A673 (cell line): ENCODE measurements around the gene EVI5L. TPM values are rescaled to one million over a fixed set of nuclear protein-coding genes. Genes with fewer than 3 reads are reported as not detected.

Experiments used
- BruUV-seq: library from RNA; stranded (reverse); fragments of 400-500 nt; replicated peaks from 2 replicates; lab custom pipeline; 2021; lab: Mats Ljungman, UMichigan
- CTCF ChIA-PET: fragments of 300-600 bp; sonication (Branson Sonifier 250); formaldehyde crosslinking; loops from one replicate; lab custom pipeline; 2022; ENCODE audit warnings: antibody characterized with exemption; lab: Charles Lee
- POLR2A ChIA-PET: fragments of 300-600 bp; sonication (Branson Sonifier 250); formaldehyde crosslinking; loops from one replicate; lab custom pipeline; 2022; ENCODE audit warnings: antibody characterized with exemption; ENCODE audit not compliant: low non-redundant PET; lab: Charles Lee
- DNase-seq: peaks from one replicate; pipeline ENCODE4 v3.0.0-alpha.2; 2015; ENCODE audit warnings: low spot score
- H3K27ac ChIP-seq: fragments of 200-600 bp; sonication (generic); 2 replicates; pipeline ENCODE4 v1.5.1; 2016; ENCODE audit warnings: mixed run types, low read depth, mild to moderate bottlenecking, mixed read lengths, antibody characterized with exemption, low read length; ENCODE audit not compliant: poor library complexity, severe bottlenecking
- H3K27me3 ChIP-seq: fragments of 200-600 bp; sonication (generic); replicated peaks from 2 replicates; pipeline ENCODE4 v1.6.1; 2017; ENCODE audit warnings: mixed run types, low read depth, mild to moderate bottlenecking, mixed read lengths, antibody characterized with exemption, low read length; ENCODE audit not compliant: insufficient read depth, poor library complexity
- H3K36me3 ChIP-seq: fragments of 200-600 bp; sonication (generic); 2 replicates; pipeline ENCODE4 v1.6.1; 2016; ENCODE audit warnings: mixed run types, mild to moderate bottlenecking, mixed read lengths, antibody characterized with exemption, low read length; ENCODE audit not compliant: insufficient read depth, poor library complexity, severe bottlenecking
- H3K4me1 ChIP-seq: fragments of 200-600 bp; sonication (generic); 2 replicates; pipeline ENCODE4 v1.6.1; 2017; ENCODE audit warnings: mixed run types, mild to moderate bottlenecking, mixed read lengths, antibody characterized with exemption, low read length; ENCODE audit not compliant: insufficient read depth, poor library complexity, severe bottlenecking
- H3K4me3 ChIP-seq: fragments of 200-600 bp; sonication (generic); 2 replicates; pipeline ENCODE4 v1.5.1; 2016; ENCODE audit warnings: low read depth, mixed run types, mild to moderate bottlenecking, mixed read lengths, low read length; ENCODE audit not compliant: poor library complexity, severe bottlenecking
- H3K9me3 ChIP-seq: fragments of 200-600 bp; sonication (generic); 2 replicates; pipeline ENCODE4 v1.6.1; 2016; ENCODE audit warnings: mixed run types, low read depth, mild to moderate bottlenecking, mixed read lengths, antibody characterized with exemption, low read length; ENCODE audit not compliant: poor library complexity, severe bottlenecking
- EZH2 ChIP-seq: fragments of 200-600 bp; sonication (generic); IDR thresholded peaks from 2 replicates; pipeline ENCODE4 v1.6.1; 2017; ENCODE audit warnings: borderline replicate concordance, low read depth, mild to moderate bottlenecking, mixed read lengths, antibody characterized with exemption, low read length; ENCODE audit not compliant: poor library complexity, severe bottlenecking
- intact Hi-C: fragments of 100-400 bp; cut with micrococcal nuclease; formaldehyde crosslinking; loops from one replicate; pipeline ENCODE4 v1.10.0; 2022; ENCODE audit not compliant: unreplicated experiment
- total RNA-seq: library from RNA; stranded (reverse); gene quantifications from 2 replicates; pipeline ENCODE4 v1.2.3, GENCODE V29; 2021
- TF ChIP-seq, protein P1 (sequence below): fragments of 300-800, 200-600 bp; sonication (generic); conservative IDR thresholded peaks from 2 replicates; pipeline ENCODE4 v1.5.1; 2017; ENCODE audit warnings: low read depth, mild to moderate bottlenecking, antibody characterized with exemption, low read length, moderate library complexity, mixed read lengths

The EVI5L gene
- total RNA-seq, 1 experiment from 2014 or later, result 4.8 TPM

GRCh38 chr19:7833225-7834099 lies 3.4 kb downstream of the EVI5L start:
- TF ChIP-seq, protein P1, sequence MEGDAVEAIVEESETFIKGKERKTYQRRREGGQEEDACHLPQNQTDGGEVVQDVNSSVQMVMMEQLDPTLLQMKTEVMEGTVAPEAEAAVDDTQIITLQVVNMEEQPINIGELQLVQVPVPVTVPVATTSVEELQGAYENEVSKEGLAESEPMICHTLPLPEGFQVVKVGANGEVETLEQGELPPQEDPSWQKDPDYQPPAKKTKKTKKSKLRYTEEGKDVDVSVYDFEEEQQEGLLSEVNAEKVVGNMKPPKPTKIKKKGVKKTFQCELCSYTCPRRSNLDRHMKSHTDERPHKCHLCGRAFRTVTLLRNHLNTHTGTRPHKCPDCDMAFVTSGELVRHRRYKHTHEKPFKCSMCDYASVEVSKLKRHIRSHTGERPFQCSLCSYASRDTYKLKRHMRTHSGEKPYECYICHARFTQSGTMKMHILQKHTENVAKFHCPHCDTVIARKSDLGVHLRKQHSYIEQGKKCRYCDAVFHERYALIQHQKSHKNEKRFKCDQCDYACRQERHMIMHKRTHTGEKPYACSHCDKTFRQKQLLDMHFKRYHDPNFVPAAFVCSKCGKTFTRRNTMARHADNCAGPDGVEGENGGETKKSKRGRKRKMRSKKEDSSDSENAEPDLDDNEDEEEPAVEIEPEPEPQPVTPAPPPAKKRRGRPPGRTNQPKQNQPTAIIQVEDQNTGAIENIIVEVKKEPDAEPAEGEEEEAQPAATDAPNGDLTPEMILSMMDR, result no peak
- no peak for TF ChIP-seq EZH2
- POLR2A ChIA-PET, result no interaction called here
- peaks cover 9% of the 10 kb centered on the region for H3K4me1 ChIP-seq
- no peak overlapping the region for H3K4me3 ChIP-seq
- no TSS peak for BruUV-seq
- H3K27ac ChIP-seq, result no peak overlapping the region
- H3K36me3 ChIP-seq, result no peaks in the 10 kb centered on the region
- no peaks in the 10 kb centered on the region for H3K27me3 ChIP-seq
- DNase-seq, result peak; percentile 24
- no peaks in the 10 kb centered on the region for H3K9me3 ChIP-seq
- CTCF ChIA-PET, result no interaction called here
- intact Hi-C loops, result no loop called here

DNA sequence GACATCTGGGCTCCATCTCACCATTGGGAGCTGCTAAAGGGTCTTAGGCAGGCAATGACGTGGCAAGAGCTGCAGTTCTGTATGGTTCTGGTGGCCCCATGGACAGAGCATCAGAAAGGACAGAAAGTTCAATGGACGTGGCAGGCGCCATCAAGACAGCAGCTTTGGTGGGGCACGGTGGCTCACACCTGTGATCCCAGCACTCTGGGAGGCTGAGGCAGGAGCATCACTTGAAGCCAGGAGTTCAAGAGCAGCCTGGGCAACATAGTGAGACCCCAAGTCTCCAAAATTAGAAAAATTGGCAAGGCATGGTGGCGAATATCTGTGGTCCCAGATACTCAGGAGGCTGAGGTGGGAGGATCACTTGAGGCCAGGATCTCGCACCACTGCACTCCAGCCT lies 9.5 kb downstream of the EVI5L start:
- H3K36me3 ChIP-seq, result no peaks in the 10 kb centered on the region
- DNase-seq, result no peak
- H3K4me3 ChIP-seq, result no peak overlapping the region
- POLR2A ChIA-PET, result no interaction called here
- H3K27me3 ChIP-seq, result no peaks in the 10 kb centered on the region
- no peaks in the 10 kb centered on the region for H3K4me1 ChIP-seq
- CTCF ChIA-PET, result no interaction called here
- no peak for TF ChIP-seq EZH2
- TF ChIP-seq, protein P1, result no peak
- no TSS peak for BruUV-seq
- intact Hi-C loops, result no loop called here
- no peak overlapping the region for H3K27ac ChIP-seq
- no peaks in the 10 kb centered on the region for H3K9me3 ChIP-seq

- Histone ChIP-seq H3K4me3 (no peak overlapping the region), H3K9me3 (no peaks in the 10 kb centered on the region), H3K27me3 (no peaks in the 10 kb centered on the region), H3K27ac (no peak overlapping the region), H3K36me3 (no peaks in the 10 kb centered on the region), H3K4me1 (no peaks in the 10 kb centered on the region)
- ChIA-PET POLR2A (no interaction called here), CTCF (no interaction called here)
- BruUV-seq, result no TSS peak
- TF ChIP-seq, protein P1, result no peak
- TF ChIP-seq EZH2, result no peak
- no peak for DNase-seq
- intact Hi-C loops, result no loop called here
Observed at GRCh38 chr19:7840629-7841028, 10.6 kb downstream of the EVI5L start.
